ENCODE measurements around the gene DENND4A. TPM values are rescaled to one million over a fixed set of nuclear protein-coding genes. Genes with fewer than 3 reads are reported as not detected.

Gene DENND4A
- total RNA-seq, 1 donor from 2014 or later: 32.5 TPM

- peaks cover 16% of the 10 kb centered on the region for H3K4me1 ChIP-seq
- no peak overlapping the region for H3K4me3 ChIP-seq
- intact Hi-C loops (cut with DNase I): no loop called here
- no peak for TF ChIP-seq CTCF (IDR thresholded peaks at IDR 0.05)
- no peaks in the 10 kb centered on the region for H3K27me3 ChIP-seq
- ATAC-seq: no peak
- no peaks in the 10 kb centered on the region for H3K36me3 ChIP-seq
- no peaks in the 10 kb centered on the region for H3K9me3 ChIP-seq
- H3K27ac ChIP-seq: no peak overlapping the region
- no peak for DNase-seq
These were observed 14.3 kb upstream of the DENND4A start for GRCh38 chr15:65806397-65806796.

DNA sequence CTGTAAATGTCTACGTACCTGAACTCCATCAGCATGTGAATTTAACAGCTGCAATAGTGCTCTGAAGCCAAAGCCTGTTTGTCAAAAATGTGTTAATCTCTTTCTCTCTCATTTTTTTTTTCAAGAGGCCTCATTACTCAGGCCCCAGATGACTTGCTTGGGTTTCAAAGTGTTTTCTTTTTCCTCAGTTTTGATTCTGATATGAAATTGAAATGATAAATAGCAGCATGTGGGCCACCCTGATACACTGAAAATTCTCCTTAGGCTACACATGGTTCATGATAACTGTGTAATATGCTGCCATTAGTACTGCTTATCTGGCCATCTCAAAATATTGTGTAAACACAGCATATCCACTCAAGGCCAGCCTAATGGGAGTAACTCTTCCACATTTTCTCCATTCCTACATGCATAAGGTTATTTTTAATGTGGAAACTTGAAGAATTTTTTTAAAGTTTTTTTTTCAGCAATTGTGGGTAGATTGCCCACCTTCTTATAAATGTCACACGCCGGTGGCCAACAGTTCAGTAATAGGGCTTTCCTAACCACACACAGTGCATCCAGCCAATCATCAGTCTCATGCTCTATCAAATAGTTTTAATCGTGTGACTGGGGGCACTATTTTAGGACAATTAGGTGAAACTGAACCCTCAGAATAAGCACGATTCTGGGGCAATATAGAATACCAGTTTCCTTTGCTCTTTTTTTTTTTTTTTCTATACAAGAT lies 13.1 kb upstream of the DENND4A start:
- Histone ChIP-seq H3K27me3 (no peaks in the 10 kb centered on the region), H3K27ac (peak overlapping the region; percentile 32), H3K4me1 (peaks cover 16% of the 10 kb centered on the region), H3K9me3 (no peaks in the 10 kb centered on the region), H3K36me3 (no peaks in the 10 kb centered on the region), H3K4me3 (no peak overlapping the region)
- no peak for TF ChIP-seq CTCF (IDR thresholded peaks at IDR 0.05)
- peak; percentile 48 for ATAC-seq
- intact Hi-C loops (cut with DNase I): no loop called here
- DNase-seq: no peak

DNA sequence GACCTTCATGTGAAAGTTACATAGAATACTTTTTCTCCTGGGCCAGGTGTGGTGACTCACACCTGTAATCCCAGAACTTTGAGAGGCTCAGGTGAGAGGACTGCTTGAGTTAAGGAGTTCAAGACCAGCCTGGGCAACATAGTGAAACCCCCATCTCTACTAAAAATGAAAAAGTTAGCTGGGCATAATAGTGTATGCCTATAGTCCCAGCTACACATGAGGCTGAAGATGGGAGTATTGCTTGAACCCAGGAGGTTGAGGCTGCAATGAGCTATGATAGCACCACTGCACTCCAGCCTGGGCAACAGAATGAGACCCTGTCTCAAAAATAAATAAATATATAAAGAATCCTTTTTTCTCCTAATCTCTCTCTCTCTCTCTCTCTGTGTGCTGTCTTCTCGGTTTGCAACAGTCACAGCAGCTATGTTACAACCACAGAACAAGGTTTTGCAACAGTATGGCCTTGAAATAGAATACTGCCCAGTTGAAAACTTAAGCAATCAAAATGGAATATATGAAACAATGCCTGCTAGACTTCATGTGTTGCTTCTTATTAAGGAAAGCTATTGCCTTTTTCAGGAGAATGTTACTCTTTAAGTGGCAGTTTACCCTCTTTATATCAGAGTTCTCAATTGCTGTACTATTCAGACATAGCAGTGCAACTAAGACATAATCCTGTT lies 12.3 kb upstream of the DENND4A start:
- Histone ChIP-seq H3K36me3 (no peaks in the 10 kb centered on the region), H3K4me1 (peaks cover 16% of the 10 kb centered on the region), H3K4me3 (no peak overlapping the region), H3K27me3 (no peaks in the 10 kb centered on the region), H3K9me3 (no peaks in the 10 kb centered on the region), H3K27ac (peak overlapping the region; percentile 32)
- peak; percentile 73 for ATAC-seq
- no peak for TF ChIP-seq CTCF (IDR thresholded peaks at IDR 0.05)
- no peak for DNase-seq
- intact Hi-C loops (cut with DNase I): no loop called here

DNA sequence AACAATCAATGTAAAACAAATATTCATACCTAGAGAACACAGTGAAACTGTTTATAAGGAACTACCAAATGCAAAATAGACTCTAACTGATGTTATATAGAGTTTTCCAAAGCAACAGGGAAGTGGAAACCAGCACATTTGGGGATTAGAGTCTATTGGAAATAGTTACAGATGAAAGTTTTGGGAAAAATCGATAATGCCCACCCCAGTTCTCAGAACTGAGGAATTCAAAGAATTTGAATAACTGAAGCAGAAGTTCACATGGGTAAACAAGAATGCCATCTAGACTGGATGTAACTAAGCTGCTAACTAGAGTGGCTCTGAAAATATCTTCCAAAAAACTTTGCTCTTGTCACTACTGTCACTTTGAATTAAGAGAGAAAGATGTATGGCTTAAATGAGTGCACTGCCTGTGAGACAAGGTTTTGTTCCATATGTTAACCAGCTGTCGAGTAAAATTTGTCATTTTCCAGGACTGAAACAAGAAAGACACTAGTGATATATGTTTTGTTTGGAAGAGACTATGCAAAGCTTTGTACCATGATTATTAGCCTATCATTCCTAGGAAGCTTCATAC lies 9.2 kb upstream of the DENND4A start:
- H3K9me3 ChIP-seq: no peaks in the 10 kb centered on the region
- no peaks in the 10 kb centered on the region for H3K27me3 ChIP-seq
- H3K27ac ChIP-seq: no peak overlapping the region
- DNase-seq (no peak), ATAC-seq (no peak)
- H3K4me1 ChIP-seq: peaks cover 19% of the 10 kb centered on the region
- H3K36me3 ChIP-seq: no peaks in the 10 kb centered on the region
- intact Hi-C loops (cut with DNase I): no loop called here
- no peak overlapping the region for H3K4me3 ChIP-seq
- no peak for TF ChIP-seq CTCF (IDR thresholded peaks at IDR 0.05)

DNA sequence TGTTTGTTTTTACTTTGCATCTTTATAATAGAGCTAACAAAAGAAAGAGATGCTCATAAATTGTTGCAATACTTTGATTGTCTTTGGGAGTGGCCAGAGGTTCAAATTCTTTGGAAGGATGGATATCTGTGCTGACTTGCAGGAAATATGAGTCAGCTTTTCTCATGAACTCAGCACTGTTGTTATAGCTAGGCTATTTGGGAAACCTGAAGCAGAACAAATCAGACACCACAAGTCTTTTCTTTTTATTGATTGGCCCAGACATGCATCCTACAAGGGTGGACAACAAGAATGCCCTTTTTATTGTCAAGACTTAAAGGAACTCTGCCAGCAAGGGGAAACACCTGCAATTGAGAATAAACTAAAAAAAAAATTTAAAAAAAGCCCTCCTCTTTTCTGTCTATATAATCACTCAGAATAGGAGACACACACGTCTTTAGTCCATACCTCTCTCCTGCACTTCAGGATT lies 4.6 kb upstream of the DENND4A start:
- no peak overlapping the region for H3K27ac ChIP-seq
- intact Hi-C loops (cut with DNase I): no loop called here
- H3K4me1 ChIP-seq: peaks cover 12% of the 10 kb centered on the region
- DNase-seq (no peak), ATAC-seq (no peak)
- H3K9me3 ChIP-seq: no peaks in the 10 kb centered on the region
- H3K36me3 ChIP-seq: no peaks in the 10 kb centered on the region
- no peak for TF ChIP-seq CTCF (IDR thresholded peaks at IDR 0.05)
- H3K27me3 ChIP-seq: no peaks in the 10 kb centered on the region
- H3K4me3 ChIP-seq: no peak overlapping the region

All from upper lobe of right lung (tissue), 1 donor.